Measurements from ENCODE around the gene WDR82. TPM values are rescaled to one million over a fixed set of nuclear protein-coding genes. Genes with fewer than 3 reads are reported as not detected.

Gene WDR82
- total RNA-seq, 1 donor from 2014 or later: 106 TPM

DNA sequence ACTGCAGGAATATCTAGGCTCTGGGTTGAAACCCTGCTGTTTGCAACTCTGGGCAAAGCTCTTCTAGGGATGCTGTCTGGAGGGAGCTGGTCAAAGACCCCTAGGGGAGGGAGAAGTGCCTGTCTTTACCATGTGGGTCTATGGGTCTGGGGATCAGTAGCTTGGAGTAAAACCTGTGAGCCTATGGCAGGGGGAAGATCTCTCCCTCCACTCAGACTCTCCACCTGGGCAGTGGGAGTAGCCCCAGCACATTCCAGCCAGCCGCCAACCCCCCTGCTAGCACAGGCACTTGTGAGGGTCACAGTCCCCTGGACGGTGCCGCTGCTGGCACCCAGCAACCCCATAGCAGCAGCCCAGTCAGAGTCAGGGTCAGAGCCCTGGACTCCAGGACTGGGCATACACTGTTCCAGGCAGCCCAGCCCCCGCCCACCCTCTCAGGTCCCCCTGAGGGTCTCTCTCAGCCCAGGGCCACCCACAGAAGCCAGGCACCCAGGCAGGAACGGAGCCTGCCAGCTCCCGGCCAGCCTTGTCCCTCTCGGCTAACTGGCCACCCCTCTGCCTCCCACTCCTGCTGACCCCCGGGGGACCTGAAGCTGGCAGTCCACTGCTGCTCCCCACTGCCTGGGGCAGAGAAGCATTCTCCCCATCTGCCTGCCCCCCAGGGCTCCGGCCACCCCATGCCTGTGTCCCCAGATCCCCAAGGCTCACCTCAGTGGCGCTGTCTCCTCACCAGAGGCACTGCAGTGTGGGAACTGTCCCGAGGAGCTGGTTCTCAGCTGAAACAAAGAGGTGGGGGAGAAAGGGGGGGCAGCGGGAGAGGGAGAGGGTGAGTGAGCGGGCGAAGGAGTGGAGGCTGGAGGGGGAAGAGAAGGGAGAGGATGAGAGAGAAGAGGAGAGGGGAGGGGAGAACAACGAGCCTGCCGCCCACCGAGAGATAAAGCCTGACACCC, 20.0 kb upstream of the WDR82 start:
- Mint-ChIP-seq H3K4me1 (peaks cover 2% of the 10 kb centered on the region), H3K36me3 (ENCODE audit: low read depth) (no peaks in the 10 kb centered on the region), H3K27ac (no peak overlapping the region), H3K9me3 (no peaks in the 10 kb centered on the region), H3K27me3 (no peaks in the 10 kb centered on the region), H3K4me3 (no peak overlapping the region)
- no peak for DNase-seq
- intact Hi-C loops (cut with micrococcal nuclease): no loop called here

DNA sequence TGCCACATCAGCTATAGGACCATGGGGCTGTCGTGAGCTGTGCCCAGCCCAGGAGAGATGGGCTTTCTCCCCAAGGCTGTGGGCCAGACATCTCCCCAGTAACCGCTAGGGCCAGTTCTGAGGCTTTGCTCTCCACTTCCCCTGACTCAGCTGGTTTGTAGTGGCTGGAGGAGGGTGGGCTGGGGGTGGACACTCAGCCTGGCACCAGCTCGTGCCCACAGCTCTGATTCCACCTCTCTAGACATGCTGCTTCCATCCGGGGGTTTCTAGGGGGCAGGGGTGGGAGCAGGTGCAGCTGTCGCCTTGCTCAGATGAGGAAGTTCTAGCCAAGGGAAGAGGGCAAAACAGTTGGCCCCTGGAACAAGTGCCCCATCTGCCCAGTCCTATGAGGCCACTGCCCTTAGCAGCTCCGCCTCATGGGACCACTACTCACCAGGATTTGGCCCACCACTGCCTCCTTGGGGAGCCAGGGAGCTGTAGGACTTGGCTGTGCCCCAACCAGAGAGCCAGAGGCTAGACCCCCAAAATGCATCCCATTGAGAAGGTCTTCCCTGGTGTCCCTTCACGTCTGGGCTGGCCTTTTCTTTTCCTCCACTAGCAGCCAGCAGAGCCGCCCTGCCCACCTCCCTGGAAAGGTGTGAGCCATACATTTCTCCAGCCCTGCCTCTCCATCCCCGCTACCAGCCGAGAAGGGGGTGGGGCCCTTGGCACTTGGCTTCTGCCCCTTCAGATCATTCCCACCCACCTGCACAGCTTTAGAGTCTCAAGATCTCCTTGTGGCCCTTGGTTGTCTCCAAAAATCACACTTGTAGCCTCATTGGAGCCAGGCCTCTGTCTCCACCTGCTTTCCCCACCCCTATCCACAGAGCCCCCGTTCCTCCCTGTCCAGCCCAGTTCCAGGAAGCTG, 19.0 kb upstream of the WDR82 start:
- no peaks in the 10 kb centered on the region for H3K27me3 Mint-ChIP-seq
- H3K4me3 Mint-ChIP-seq: no peak overlapping the region
- intact Hi-C loops (cut with micrococcal nuclease): no loop called here
- H3K27ac Mint-ChIP-seq: no peak overlapping the region
- no peaks in the 10 kb centered on the region for H3K9me3 Mint-ChIP-seq
- H3K4me1 Mint-ChIP-seq: no peaks in the 10 kb centered on the region
- no peaks in the 10 kb centered on the region for H3K36me3 Mint-ChIP-seq (ENCODE audit: low read depth)
- no peak for DNase-seq

DNA sequence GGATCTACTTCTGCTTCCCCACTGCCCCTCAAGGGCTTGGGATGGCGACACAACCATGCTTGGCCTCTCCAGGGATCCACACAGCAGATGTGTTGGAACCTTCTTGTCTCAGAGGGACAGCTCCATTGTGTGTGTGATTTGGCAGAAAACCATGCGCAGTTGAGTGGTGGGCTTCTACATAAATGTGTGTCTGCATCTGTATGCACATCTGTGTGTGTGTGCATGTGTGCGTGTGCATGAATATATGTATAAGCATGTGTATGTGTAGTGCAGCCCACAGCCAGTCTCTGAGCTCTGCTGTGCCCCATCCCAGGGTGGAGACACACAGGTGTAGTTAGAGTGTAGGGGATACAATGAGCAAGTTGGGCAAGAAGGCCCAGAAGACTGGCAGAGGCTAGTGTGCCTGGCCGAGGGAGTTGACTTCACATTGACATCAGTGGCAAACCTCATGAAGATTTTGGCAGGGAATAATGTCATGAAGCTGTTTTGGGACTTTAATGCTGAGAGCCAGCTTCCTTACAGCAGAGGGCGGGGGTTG, 17.3 kb upstream of the WDR82 start:
- Mint-ChIP-seq H3K4me3 (no peak overlapping the region), H3K27me3 (no peaks in the 10 kb centered on the region), H3K4me1 (peaks cover 2% of the 10 kb centered on the region), H3K9me3 (no peaks in the 10 kb centered on the region), H3K36me3 (ENCODE audit: low read depth) (peaks cover 8% of the 10 kb centered on the region), H3K27ac (no peak overlapping the region)
- intact Hi-C loops (cut with micrococcal nuclease): no loop called here
- no peak for DNase-seq

DNA sequence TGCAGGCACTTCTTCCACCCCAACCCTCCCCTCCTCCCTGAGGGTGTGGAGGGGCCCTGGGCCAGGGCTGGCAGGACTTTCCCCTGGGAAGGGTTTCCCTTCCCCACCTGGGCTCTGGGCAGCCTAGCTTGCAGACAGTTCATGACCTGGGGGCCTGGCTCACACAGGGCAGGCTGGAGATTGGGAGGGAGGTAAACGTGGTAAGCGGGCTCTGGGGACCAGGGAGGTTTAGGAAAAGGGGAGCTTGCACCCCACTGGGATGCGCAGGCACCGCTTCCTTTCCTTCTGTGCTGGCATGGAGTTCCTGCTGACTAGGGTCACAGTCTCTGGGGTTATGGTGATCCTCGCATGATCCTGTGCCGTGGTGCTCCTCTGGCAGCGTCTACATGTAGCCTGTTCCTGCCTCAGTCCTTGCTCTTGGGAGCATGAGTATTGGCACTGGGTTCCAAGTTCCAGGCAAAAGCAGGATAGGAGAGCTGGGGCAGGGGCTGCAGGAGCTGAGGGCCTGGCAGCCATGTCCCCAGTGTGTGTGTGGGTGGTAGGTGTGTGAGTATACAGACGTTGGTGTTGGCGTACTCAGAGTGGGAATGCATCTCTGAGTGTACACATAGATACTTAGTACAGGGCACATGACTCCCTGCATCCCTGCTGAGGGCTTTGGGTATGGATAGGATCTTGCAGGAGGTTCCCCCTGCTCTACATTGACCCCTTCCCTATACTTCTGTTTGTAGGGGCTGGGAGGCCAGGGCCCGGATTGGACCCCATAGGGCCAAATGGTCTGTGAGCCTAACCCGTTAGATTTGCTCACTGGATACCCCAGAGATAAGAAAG, 16.1 kb upstream of the WDR82 start:
- no peak overlapping the region for H3K27ac Mint-ChIP-seq
- H3K27me3 Mint-ChIP-seq: no peaks in the 10 kb centered on the region
- H3K4me1 Mint-ChIP-seq: peaks cover 5% of the 10 kb centered on the region
- H3K9me3 Mint-ChIP-seq: no peaks in the 10 kb centered on the region
- no peak for DNase-seq
- no peak overlapping the region for H3K4me3 Mint-ChIP-seq
- peaks cover 8% of the 10 kb centered on the region for H3K36me3 Mint-ChIP-seq (ENCODE audit: low read depth)
- intact Hi-C loops (cut with micrococcal nuclease): no loop called here

DNA sequence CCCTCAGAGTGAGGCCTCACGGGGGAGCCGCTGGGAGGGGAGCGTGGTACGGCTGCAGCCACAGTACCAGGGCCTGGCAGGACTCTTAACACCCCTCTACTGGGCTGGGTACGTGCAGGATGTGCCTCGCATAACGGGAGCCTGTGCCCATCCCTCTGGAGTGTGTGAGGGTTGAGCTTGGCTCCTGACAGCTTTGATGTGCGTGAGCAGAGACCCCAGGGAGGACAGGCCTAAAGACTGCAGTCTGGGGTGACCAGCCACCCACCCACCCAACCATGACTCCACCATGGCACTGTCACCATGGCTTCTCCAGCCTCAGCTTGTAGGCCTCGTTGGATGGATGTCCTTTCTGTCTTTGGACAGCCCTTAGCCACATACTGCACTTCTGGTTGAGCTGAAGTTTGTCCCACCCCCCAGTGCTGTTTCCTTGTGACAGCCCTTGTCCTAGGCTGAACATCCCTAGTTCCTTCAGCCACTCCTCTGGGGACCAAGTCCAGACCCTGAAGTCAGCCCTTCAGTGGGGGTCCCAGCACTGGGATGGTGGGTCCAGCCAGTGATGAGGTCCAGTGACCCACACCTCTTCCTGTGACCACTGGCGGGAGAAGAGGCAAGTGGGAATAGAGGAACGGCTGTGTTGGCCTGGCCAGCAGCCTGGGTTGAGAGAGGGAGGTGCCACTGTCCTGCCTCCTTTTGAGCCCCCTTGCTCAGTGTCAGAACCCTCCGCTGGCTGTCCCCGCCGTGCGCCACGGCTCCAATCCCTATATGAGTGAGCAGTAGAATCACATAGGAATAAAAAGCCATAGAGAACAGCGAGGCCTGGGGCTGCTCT, 15.3 kb upstream of the WDR82 start:
- Mint-ChIP-seq H3K4me3 (no peak overlapping the region), H3K27ac (no peak overlapping the region), H3K27me3 (no peaks in the 10 kb centered on the region), H3K9me3 (no peaks in the 10 kb centered on the region), H3K4me1 (peaks cover 12% of the 10 kb centered on the region), H3K36me3 (ENCODE audit: low read depth) (peaks cover 8% of the 10 kb centered on the region)
- no peak for DNase-seq
- intact Hi-C loops (cut with micrococcal nuclease): no loop called here

DNA sequence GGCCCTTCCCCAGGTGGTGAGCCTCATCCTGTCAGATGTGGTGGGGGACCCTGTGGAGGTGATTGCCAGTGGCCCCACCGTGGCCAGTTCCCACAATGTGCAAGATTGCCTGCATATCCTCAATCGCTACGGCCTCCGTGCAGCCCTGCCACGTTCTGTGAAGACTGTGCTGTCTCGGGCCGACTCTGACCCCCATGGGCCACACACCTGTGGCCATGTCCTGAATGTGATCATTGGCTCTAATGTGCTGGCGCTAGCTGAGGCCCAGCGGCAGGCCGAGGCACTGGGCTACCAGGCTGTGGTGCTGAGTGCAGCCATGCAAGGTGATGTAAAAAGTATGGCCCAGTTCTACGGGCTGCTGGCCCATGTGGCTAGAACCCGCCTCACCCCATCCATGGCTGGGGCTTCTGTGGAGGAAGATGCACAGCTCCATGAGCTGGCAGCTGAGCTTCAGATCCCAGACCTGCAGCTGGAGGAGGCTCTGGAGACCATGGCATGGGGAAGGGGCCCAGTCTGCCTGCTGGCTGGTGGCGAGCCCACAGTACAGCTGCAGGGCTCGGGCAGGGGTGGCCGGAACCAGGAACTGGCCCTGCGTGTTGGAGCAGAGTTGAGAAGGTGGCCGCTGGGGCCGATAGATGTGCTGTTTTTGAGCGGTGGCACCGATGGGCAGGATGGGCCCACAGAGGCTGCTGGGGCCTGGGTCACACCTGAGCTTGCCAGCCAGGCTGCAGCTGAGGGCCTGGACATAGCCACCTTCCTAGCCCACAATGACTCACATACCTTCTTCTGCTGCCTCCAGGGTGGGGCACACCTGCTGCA, 14.0 kb upstream of the WDR82 start:
- intact Hi-C loops (cut with micrococcal nuclease): no loop called here
- peaks cover 15% of the 10 kb centered on the region for H3K4me1 Mint-ChIP-seq

DNA sequence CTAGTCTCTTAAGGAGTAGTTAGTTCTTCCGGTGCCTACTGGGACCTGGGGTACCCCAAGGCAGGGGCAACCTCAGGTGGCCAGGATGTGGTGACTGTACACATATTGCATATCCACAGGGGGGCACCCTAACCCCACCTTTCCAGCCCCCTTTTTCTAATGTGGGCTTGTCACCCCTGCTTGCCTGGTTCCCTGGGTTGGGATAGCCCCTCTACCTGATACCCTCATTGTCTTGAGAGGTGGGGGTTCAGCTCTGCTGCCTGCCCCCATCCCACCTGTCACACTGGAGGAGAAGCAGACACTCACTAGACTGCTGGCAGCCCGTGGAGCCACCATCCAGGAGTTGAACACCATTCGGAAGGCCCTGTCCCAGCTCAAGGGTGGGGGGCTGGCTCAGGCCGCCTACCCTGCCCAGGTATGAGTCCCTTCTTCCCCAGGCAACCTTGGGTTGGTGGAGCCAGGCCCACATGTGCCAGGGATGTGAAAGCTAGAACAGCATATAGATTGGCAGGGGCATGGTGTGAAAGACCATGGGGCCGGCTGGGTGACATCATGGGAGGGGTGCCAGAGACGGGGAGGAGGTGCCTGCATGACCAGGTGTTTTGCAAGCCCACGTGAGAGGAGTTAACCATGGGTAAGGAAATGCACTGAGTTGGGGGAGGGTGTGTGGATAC, 13.2 kb upstream of the WDR82 start:
- H3K36me3 Mint-ChIP-seq (ENCODE audit: low read depth): peaks cover 13% of the 10 kb centered on the region
- peak; percentile 82 for DNase-seq
- intact Hi-C loops (cut with micrococcal nuclease): loop anchor here (1.0 kb wide), 1 partner anchor 48 kb away; no protein-coding TSS in a partner anchor

More for the DNA sequence above, 14.0 kb upstream of the WDR82 start:
- H3K27ac Mint-ChIP-seq: no peak overlapping the region
- no peak overlapping the region for H3K4me3 Mint-ChIP-seq
- no peaks in the 10 kb centered on the region for H3K9me3 Mint-ChIP-seq
- H3K27me3 Mint-ChIP-seq: no peaks in the 10 kb centered on the region
- H3K36me3 Mint-ChIP-seq (ENCODE audit: low read depth): peaks cover 8% of the 10 kb centered on the region
- DNase-seq: no peak

DNA sequence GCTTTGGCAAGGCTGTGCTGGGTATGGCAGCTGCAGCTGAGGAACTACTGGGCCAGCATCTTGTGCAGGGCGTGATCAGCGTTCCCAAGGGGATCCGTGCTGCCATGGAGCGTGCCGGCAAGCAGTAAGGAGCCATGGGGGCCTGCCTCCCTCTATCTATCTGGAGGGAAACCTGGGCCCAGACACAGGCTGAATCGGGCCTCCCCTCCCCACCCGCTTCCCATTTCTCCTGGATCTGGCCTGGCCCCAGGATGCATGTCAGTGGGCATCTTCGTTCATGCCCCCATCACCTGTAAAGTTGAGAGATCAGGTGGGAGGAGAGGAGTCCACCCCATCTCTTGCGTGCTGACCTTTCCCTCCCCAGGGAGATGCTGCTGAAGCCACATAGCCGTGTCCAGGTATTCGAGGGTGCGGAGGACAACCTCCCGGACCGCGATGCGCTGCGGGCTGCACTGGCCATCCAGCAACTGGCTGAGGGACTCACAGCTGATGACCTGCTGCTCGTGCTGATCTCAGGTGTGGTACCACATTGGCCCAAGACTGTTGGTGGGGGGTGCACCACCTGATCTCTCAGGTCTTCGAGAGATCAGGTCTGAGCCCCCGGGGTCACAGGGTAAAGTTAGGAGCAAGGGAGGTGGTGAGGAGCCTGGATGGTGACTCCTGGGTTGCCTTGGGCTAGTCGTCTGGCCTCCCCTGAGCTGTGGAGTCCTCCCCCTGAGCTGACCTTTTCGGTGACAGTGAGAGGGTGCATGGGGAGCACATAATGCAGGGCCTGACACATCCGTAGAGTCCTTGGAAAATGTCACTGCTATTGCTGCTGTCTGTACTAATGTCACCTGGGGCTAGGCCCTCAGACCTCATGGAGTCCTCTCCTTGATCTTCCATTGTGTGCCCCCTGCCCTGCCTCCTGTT, 12.4 kb upstream of the WDR82 start:
- no peak overlapping the region for H3K27ac Mint-ChIP-seq
- H3K27me3 Mint-ChIP-seq: no peaks in the 10 kb centered on the region
- H3K4me1 Mint-ChIP-seq: peaks cover 21% of the 10 kb centered on the region
- intact Hi-C loops (cut with micrococcal nuclease): loop anchor here (1.0 kb wide), 1 partner anchor 48 kb away; no protein-coding TSS in a partner anchor
- H3K9me3 Mint-ChIP-seq: no peaks in the 10 kb centered on the region
- no peak overlapping the region for H3K4me3 Mint-ChIP-seq
- no peak for DNase-seq
- peaks cover 14% of the 10 kb centered on the region for H3K36me3 Mint-ChIP-seq (ENCODE audit: low read depth)

More for the DNA sequence above, 13.2 kb upstream of the WDR82 start:
- Mint-ChIP-seq H3K4me1 (peaks cover 20% of the 10 kb centered on the region), H3K4me3 (no peak overlapping the region), H3K9me3 (no peaks in the 10 kb centered on the region), H3K27me3 (no peaks in the 10 kb centered on the region), H3K27ac (no peak overlapping the region)

DNA sequence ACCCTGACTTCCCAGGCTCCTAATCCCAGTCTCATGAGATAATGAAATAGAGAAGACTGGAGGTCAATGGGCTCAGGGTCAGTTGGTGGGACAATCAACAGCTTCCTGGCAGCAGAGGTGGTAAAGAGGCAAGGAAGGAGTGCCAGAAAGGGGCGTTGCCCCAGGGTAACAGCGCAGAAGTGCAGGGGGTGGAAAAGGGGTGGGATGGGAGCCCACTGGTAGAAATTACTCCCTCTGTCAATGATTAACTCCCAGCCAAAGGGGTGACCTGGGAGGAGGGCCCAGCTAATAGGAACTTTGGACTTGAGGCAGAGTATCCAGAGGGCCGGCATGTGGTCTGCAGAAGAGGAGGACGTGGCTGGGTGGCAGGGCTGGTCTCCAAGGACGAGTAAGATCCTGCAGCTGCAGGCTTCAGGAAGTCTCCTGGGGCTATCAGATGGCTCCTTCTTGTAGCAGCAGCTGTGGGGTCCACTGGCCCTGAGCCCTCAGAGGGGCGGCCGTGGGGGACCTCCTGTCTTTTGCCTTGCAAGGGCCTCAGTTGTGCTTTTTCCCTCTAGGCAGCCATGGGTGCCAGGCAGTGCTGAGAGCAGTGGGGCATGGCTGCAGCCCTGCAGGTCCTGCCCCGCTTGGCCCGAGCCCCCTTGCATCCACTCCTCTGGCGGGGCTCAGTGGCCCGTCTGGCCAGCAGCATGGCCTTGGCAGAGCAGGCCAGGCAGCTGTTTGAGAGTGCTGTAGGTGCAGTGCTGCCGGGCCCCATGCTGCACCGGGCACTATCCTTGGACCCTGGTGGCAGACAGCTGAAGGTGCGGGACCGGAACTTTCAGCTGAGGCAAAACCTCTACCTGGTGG, 11.5 kb upstream of the WDR82 start:
- Mint-ChIP-seq H3K27ac (no peak overlapping the region), H3K27me3 (no peaks in the 10 kb centered on the region), H3K4me1 (peaks cover 23% of the 10 kb centered on the region), H3K4me3 (no peak overlapping the region), H3K36me3 (ENCODE audit: low read depth) (peaks cover 14% of the 10 kb centered on the region), H3K9me3 (no peaks in the 10 kb centered on the region)
- intact Hi-C loops (cut with micrococcal nuclease): no loop called here
- DNase-seq: no peak

DNA sequence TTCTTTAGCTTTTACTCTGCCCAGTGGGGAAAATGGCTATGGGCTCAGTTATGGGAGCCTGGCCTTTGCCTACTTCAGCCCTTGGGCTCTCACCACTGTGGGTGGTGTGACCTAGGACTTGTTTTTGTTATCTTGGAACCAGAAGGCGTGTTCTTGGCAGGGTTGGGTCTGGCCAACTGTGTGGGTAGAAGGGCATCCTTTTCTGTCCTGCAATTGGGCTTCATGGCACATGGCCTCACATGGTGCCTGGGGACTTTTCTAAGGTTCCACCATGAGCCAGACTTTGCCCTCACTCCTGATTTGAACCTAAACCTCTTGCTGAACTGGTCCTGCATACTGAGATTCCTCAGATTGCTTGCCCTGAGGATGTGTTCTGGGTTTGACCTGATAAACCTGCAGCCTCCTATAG, 10.9 kb upstream of the WDR82 start:
- DNase-seq: no peak
- no peaks in the 10 kb centered on the region for H3K27me3 Mint-ChIP-seq
- H3K4me3 Mint-ChIP-seq: peak overlapping the region; percentile 93
- peaks cover 14% of the 10 kb centered on the region for H3K36me3 Mint-ChIP-seq (ENCODE audit: low read depth)
- peak overlapping the region; percentile 56 for H3K27ac Mint-ChIP-seq
- intact Hi-C loops (cut with micrococcal nuclease): no loop called here
- H3K9me3 Mint-ChIP-seq: no peaks in the 10 kb centered on the region
- H3K4me1 Mint-ChIP-seq: peaks cover 25% of the 10 kb centered on the region
